ENCODE results near the gene TRMO.

- no peak for TF ChIP-seq CTCF (IDR thresholded peaks at IDR 0.05; ENCODE audit: insufficient read depth, low read length)
- no peak for TF ChIP-seq REST (IDR thresholded peaks at IDR 0.05; ENCODE audit: insufficient replicate concordance, low read depth)
- TF ChIP-seq POLR2AphosphoS5 (IDR thresholded peaks at IDR 0.05; ENCODE audit: low read depth) = no peak
- TF ChIP-seq GABPA (IDR thresholded peaks at IDR 0.05; ENCODE audit: low read depth) = no peak
- TF ChIP-seq SPI1 (IDR thresholded peaks at IDR 0.05; ENCODE audit: borderline replicate concordance, low read depth) = no peak
Measured at GRCh38 chr9:97962136-97962535, 39.8 kb upstream of the TRMO start.
